ENCODE results near the gene ITK.

DNA sequence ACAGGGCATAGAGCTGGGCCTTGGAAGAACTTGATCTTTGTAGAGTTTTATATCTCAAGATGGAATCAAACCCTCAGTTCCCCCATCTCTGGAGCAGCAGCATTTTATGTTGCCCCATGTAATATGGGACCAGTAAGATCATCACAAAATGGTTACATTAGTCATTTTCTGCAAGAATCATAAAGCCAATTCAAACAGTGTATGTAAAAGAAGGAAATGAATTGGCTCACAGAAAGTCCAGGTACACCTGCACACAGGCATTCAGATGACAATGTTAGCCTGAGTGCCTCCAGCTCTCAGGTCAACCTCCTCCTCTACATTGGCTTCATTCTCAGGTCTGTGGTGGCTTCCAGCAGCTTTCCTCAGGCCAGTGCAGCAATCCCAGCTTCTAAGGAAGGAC is 120.4 kb downstream of the ITK start:
- TF ChIP-seq BHLHE40 (IDR thresholded peaks at IDR 0.05; ENCODE audit: borderline replicate concordance) (no peak), ZNF384 (IDR thresholded peaks at IDR 0.05) (no peak), TARDBP (IDR thresholded peaks at IDR 0.05) (no peak), FOXM1 (IDR thresholded peaks at IDR 0.05; ENCODE audit: borderline replicate concordance) (no peak)

Measured in HEK293T (cell line).